SK-N-SH (cell line): Measurements from ENCODE around the gene NRCAM. TPM values are rescaled to one million over a fixed set of nuclear protein-coding genes. Genes with fewer than 3 reads are reported as not detected.

ENCODE experiments used
- CTCF ChIA-PET: fragments of 300-600, 350-600 bp; formaldehyde crosslinking; extraction: SDS; loops from one replicate; lab custom pipeline; 2021; lab: Yijun Ruan, JAX
- POLR2A ChIA-PET: fragments of 350-600 bp; sonication (Branson Sonifier 250); formaldehyde crosslinking; extraction: SDS; loops from one replicate; lab custom pipeline; 2020; ENCODE audit warnings: antibody characterized with exemption, inconsistent platforms; lab: Yijun Ruan, JAX
- DNase-seq: peaks from one replicate; pipeline ENCODE4 v3.0.0; 2012
- H2AFZ ChIP-seq: fragments of 200-600 bp; sonication (generic); 2 replicates; pipeline ENCODE4 v1.8.1; 2016; ENCODE audit warnings: antibody characterized with exemption, mild to moderate bottlenecking, low read depth
- H3F3A ChIP-seq: fragments of 200-600 bp; sonication (generic); replicated peaks from 2 replicates; pipeline ENCODE3; 2016; ENCODE audit warnings: antibody characterized with exemption, mild to moderate bottlenecking; ENCODE audit not compliant: insufficient read depth
- H3K27ac ChIP-seq, 2 experiments: fragments of 200-500 bp in 1 of 2; fragments of 200-600 bp in 1 of 2; sonication (Bioruptor generic) in 1 of 2; sonication (generic), shearing (Covaris generic) in 1 of 2; 2 replicates each; pipeline versions ENCODE4 v1.5.1 to v1.6.1; 2014 to 2016; ENCODE audit warnings: low read depth in 2 of 2, inconsistent platforms in 1 of 2, low read length in 1 of 2, mild to moderate bottlenecking in 1 of 2, mixed read lengths in 1 of 2
- H3K27me3 ChIP-seq: fragments of 200-600 bp; sonication (generic), shearing (Covaris generic); 2 replicates; pipeline ENCODE4 v1.6.1; 2016; ENCODE audit warnings: mixed run types; ENCODE audit not compliant: insufficient read depth
- H3K36me3 ChIP-seq, 2 experiments: fragments of 200-500 bp in 1 of 2; fragments of 200-600 bp in 1 of 2; sonication (Bioruptor generic) in 1 of 2; sonication (generic) in 1 of 2; replicated peaks in 1 of 2; 2 replicates each; pipeline versions ENCODE3 to v1.5.1; 2014 to 2016; ENCODE audit warnings: low read length in 1 of 2, mild to moderate bottlenecking in 1 of 2; ENCODE audit not compliant: insufficient read depth in 2 of 2, control insufficient read depth in 1 of 2
- H3K4me1 ChIP-seq, 2 experiments: fragments of 200-500 bp in 1 of 2; fragments of 200-600 bp in 1 of 2; sonication (Bioruptor generic) in 1 of 2; sonication (generic), shearing (Covaris generic) in 1 of 2; 2 replicates each; pipeline versions ENCODE4 v1.5.1 to v1.6.1; 2014 to 2016; ENCODE audit warnings: low read depth in 1 of 2, low read length in 1 of 2, mixed run types in 1 of 2; ENCODE audit not compliant: insufficient read depth in 2 of 2, control insufficient read depth in 1 of 2
- H3K4me2 ChIP-seq: fragments of 200-600 bp; sonication (generic), shearing (Covaris generic); 2 replicates; pipeline ENCODE4 v1.6.1; 2017; ENCODE audit warnings: mixed run types
- H3K4me3 ChIP-seq, 2 experiments: fragments of 200-500 bp in 1 of 2; fragments of 200-600 bp in 1 of 2; sonication (Bioruptor generic) in 1 of 2; sonication (generic), shearing (Covaris generic) in 1 of 2; 2 replicates each; pipeline versions ENCODE4 v1.5.1 to v1.8.1; 2014 to 2016; ENCODE audit warnings: low read depth in 2 of 2, inconsistent platforms in 1 of 2, low read length in 1 of 2, mild to moderate bottlenecking in 1 of 2, mixed read lengths in 1 of 2, moderate library complexity in 1 of 2
- H3K79me2 ChIP-seq: fragments of 200-600 bp; sonication (generic); 2 replicates; pipeline ENCODE4 v1.8.1; 2017; ENCODE audit warnings: mild to moderate bottlenecking; ENCODE audit not compliant: insufficient read depth
- H3K9ac ChIP-seq: fragments of 200-600 bp; sonication (generic); 2 replicates; pipeline ENCODE4 v1.6.1; 2017; ENCODE audit warnings: mixed run types
- H3K9me2 ChIP-seq: fragments of 200-600 bp; sonication (generic); 2 replicates; pipeline ENCODE4 v1.6.1; 2017; ENCODE audit warnings: mixed run types
- H3K9me3 ChIP-seq: fragments of 200-600 bp; sonication (generic); 2 replicates; pipeline ENCODE4 v1.6.1; 2017; ENCODE audit warnings: mixed run types, mild to moderate bottlenecking, moderate library complexity
- H4K20me1 ChIP-seq: fragments of 200-600 bp; sonication (generic); 2 replicates; pipeline ENCODE4 v1.6.1; 2017; ENCODE audit warnings: mild to moderate bottlenecking, mixed run types; ENCODE audit not compliant: insufficient read depth
- ELF1 ChIP-seq: IDR thresholded peaks from 2 replicates; pipeline ENCODE4 v1.4.0; 2012
- FOSL2 ChIP-seq: IDR thresholded peaks from 2 replicates; pipeline ENCODE4 v1.4.0; 2012; ENCODE audit warnings: low read depth, mild to moderate bottlenecking, moderate library complexity, borderline replicate concordance
- FOXJ3 ChIP-seq: sonication (generic); formaldehyde crosslinking; IDR thresholded peaks from 2 replicates; pipeline ENCODE4 v1.5.1; 2020; ENCODE audit warnings: mild to moderate bottlenecking, missing genetic modification reagents
- GABPA ChIP-seq: IDR thresholded peaks from 2 replicates; pipeline ENCODE4 v1.4.0; 2012; ENCODE audit warnings: low read depth, mild to moderate bottlenecking
- IRF3 ChIP-seq: fragments of 150-350 bp; IDR thresholded peaks from 2 replicates; pipeline ENCODE4 v1.6.1; 2016; ENCODE audit warnings: mild to moderate bottlenecking, low read depth, low read length
- JUND ChIP-seq: IDR thresholded peaks from 2 replicates; pipeline ENCODE4 v1.4.0; 2012
- MEF2A ChIP-seq: IDR thresholded peaks from 2 replicates; pipeline ENCODE4 v1.4.0; 2012; ENCODE audit warnings: low read depth, borderline replicate concordance
- MXI1 ChIP-seq: IDR thresholded peaks from 2 replicates; pipeline ENCODE4 v1.6.1; 2012; ENCODE audit warnings: mild to moderate bottlenecking, low read depth, low read length, improper control_type of control experiment
- PBX3 ChIP-seq: IDR thresholded peaks from 2 replicates; pipeline ENCODE4; 2012
- RAD21 ChIP-seq: IDR thresholded peaks from 2 replicates; pipeline ENCODE4 v1.6.1; 2012; ENCODE audit warnings: mild to moderate bottlenecking, low read length
- RCOR1 ChIP-seq: fragments of 150-350 bp; IDR thresholded peaks from 2 replicates; pipeline ENCODE4 v1.6.1; 2017; ENCODE audit warnings: antibody characterized with exemption, low read length
- RFX5 ChIP-seq: IDR thresholded peaks from 2 replicates; pipeline ENCODE4 v1.6.1; 2012; ENCODE audit warnings: mild to moderate bottlenecking, improper control_type of control experiment, low read length
- SIN3A ChIP-seq: IDR thresholded peaks from 2 replicates; pipeline ENCODE4 v1.6.1; 2012; ENCODE audit warnings: low read depth, mild to moderate bottlenecking, low read length, moderate library complexity, borderline replicate concordance
- SMC3 ChIP-seq: IDR thresholded peaks from 2 replicates; pipeline ENCODE4 v1.6.1; 2012; ENCODE audit warnings: low read depth, low read length, improper control_type of control experiment
- TAF1 ChIP-seq: IDR thresholded peaks from 2 replicates; pipeline ENCODE4 v1.6.1; 2012; ENCODE audit warnings: low read depth, mild to moderate bottlenecking, low read length, moderate library complexity, borderline replicate concordance
- TCF12 ChIP-seq: IDR thresholded peaks from 2 replicates; pipeline ENCODE4 v1.4.0; 2012
- TEAD4 ChIP-seq: IDR thresholded peaks from 2 replicates; pipeline ENCODE4 v1.4.0; 2012; ENCODE audit warnings: mild to moderate bottlenecking, borderline replicate concordance; ENCODE audit not compliant: insufficient read depth
- USF1 ChIP-seq: IDR thresholded peaks from 2 replicates; pipeline ENCODE4 v1.4.0; 2012; ENCODE audit warnings: low read depth, borderline replicate concordance
- USF2 ChIP-seq: fragments of 150-350 bp; IDR thresholded peaks from 2 replicates; pipeline ENCODE4 v1.6.1; 2017; ENCODE audit warnings: antibody characterized with exemption, low read length, low read depth, borderline replicate concordance
- ZBTB33 ChIP-seq: IDR thresholded peaks from 2 replicates; pipeline ENCODE4 v1.4.0; 2012; ENCODE audit warnings: low read depth, borderline replicate concordance
- WGBS: methylation state at CpG from one replicate; pipeline ENCODE4 v1.1.6; 2017; ENCODE audit warnings: low lambda C conversion rate; 5-methylcytosine and 5-hydroxymethylcytosine counted together
- polyA plus RNA-seq, 3 experiments: library from polyadenylated mRNA; depleted of rRNA; stranded (reverse); fragments of >200 nt; gene quantifications; 2 replicates each; pipeline ENCODE4 v1.2.3, GENCODE V29; 2012

Gene NRCAM
- polyA plus RNA-seq, 1 of the 3 experiments (the other 2 are of a cell fraction): 1.1 TPM

GRCh38 chr7:108132551-108133265 lies 323.5 kb downstream of the NRCAM start:
- POLR2A ChIA-PET: no interaction called here
- no peaks in the 10 kb centered on the region for H3K9me3 ChIP-seq
- no peak overlapping the region for H3K4me2 ChIP-seq
- no peak overlapping the region for H3K9ac ChIP-seq
- no peaks in the 10 kb centered on the region for H3K79me2 ChIP-seq
- no peak overlapping the region for H3K27ac ChIP-seq
- H3K9me2 ChIP-seq: no peaks in the 10 kb centered on the region
- H3K4me3 ChIP-seq: no peak overlapping the region
- H3F3A ChIP-seq: no peaks in the 10 kb centered on the region
- no peak overlapping the region for H2AFZ ChIP-seq
- no peak for TF ChIP-seq USF1
- TF ChIP-seq ZBTB33: no peak
- TF ChIP-seq FOXJ3: no peak
- no peak for TF ChIP-seq MEF2A
- no peak for TF ChIP-seq TAF1
- TF ChIP-seq SIN3A: no peak
- TF ChIP-seq USF2: no peak
- no peak for TF ChIP-seq ELF1
- TF ChIP-seq FOSL2: no peak
- no peak for TF ChIP-seq RCOR1
- TF ChIP-seq RAD21: no peak
- TF ChIP-seq, all 33 proteins: peak for 0
- WGBS: 92% methylated on average over 13 of the region's 13 CpGs
- H3K36me3 ChIP-seq: no peaks in the 10 kb centered on the region
- peaks cover 0 to 14% of the 10 kb centered on the region in 2 experiments; a peak in 2 of 4 replicates for H3K4me1 ChIP-seq
- H3K27me3 ChIP-seq: no peaks in the 10 kb centered on the region
- H4K20me1 ChIP-seq: no peaks in the 10 kb centered on the region
- no peak for DNase-seq
- CTCF ChIA-PET: interaction anchor here (0.8 to 10.5 kb wide), 4 partner anchors 9 to 364 kb away, joined by 3 to 90 read pairs (median 4); no protein-coding TSS in a partner anchor

- CTCF ChIA-PET: interaction anchor here (0.9 to 10.5 kb wide), 7 partner anchors 8 to 229 kb away, joined by 3 to 90 read pairs (median 4); no protein-coding TSS in a partner anchor
- TF ChIP-seq SMC3 (no peak), PBX3 (no peak), TEAD4 (no peak), IRF3 (no peak), RFX5 (no peak), ZBTB33 (no peak), TCF12 (no peak), GABPA (no peak), ELF1 (no peak), FOSL2 (no peak), MEF2A (no peak), MXI1 (no peak), JUND (no peak)
Measured at GRCh38 chr7:108130261-108130660, 326.0 kb downstream of the NRCAM start, which contains the start of gene LAMB4. Gene LAMB4 (minus strand): TSS chr7:108130361. CDS start chr7:108123164, 7,197 bp downstream.

More at GRCh38 chr7:108130261-108130660, 326.0 kb downstream of the NRCAM start, which contains the start of gene LAMB4:
- no peak within 1 kb of the TSS for H3K27ac ChIP-seq
- no peak within 1 kb of the TSS for H3K9ac ChIP-seq
- no peaks in the 10 kb centered on the region for H3F3A ChIP-seq
- no peaks in the 10 kb centered on the region for H3K9me3 ChIP-seq
- H3K36me3 ChIP-seq: no peaks in the 10 kb centered on the region
- H3K27me3 ChIP-seq: no peaks in the 10 kb centered on the region
- H3K4me2 ChIP-seq: no peak within 1 kb of the TSS
- H3K4me1 ChIP-seq: peaks cover 0 to 14% of the 10 kb centered on the region in 2 experiments; a peak in 2 of 4 replicates
- WGBS: 87% methylated on average over 3 of the region's 3 CpGs
- DNase-seq: no peak
- no peaks in the 10 kb centered on the region for H3K79me2 ChIP-seq
- H2AFZ ChIP-seq: no peak within 1 kb of the TSS
- no peak within 1 kb of the TSS for H3K4me3 ChIP-seq
- POLR2A ChIA-PET: no interaction called here
- no peaks in the 10 kb centered on the region for H3K9me2 ChIP-seq
- H4K20me1 ChIP-seq: no peaks in the 10 kb centered on the region
